RWPE1 (cell line): ENCODE results near the gene PPM1E.

Source experiments
- CTCF ChIA-PET: fragments of 350-600 bp; sonication (Branson Sonifier 250); formaldehyde crosslinking; extraction: SDS; loops from one replicate; lab custom pipeline; 2021; lab: Yijun Ruan, JAX
- POLR2A ChIA-PET: fragments of 400-600 bp; formaldehyde crosslinking; extraction: SDS; loops from one replicate; lab custom pipeline; 2020; ENCODE audit warnings: antibody characterized with exemption; ENCODE audit not compliant: low non-redundant PET; lab: Yijun Ruan, JAX
- DNase-seq: peaks from one replicate; pipeline ENCODE4 v3.0.0; 2012; ENCODE audit warnings: low spot score
- H3K27ac ChIP-seq: fragments of 450-650 bp; 2 replicates; pipeline ENCODE4 v1.5.1; 2017
- TF ChIP-seq, protein P1 (sequence below): fragments of 450-650 bp; conservative IDR thresholded peaks from 2 replicates; pipeline ENCODE4 v1.5.1; 2017; ENCODE audit warnings: low read depth, mild to moderate bottlenecking

Gene PPM1E

DNA sequence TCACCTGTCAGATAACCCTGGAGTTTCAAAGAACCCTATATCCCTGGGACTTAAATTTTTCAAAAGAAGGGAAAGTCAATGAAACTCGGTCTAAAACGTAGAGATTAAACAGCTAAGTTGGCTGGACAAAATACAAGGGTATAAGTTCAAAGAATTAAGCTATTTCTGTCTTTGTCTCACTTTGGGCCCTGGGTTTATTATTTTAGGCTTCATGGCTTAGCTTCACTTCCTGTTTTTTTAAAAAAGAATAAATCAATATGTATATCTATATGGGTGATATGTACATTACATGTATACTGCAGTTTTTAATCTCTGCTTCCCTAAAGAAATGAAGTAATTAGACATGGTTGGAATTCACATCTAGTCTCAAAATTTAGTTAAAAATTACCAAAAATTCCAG lies 218.7 kb downstream of the PPM1E start:
- ChIA-PET POLR2A (no interaction called here), CTCF (interaction anchor here (0.6 kb wide), 1 partner anchor 19 kb away, joined by 3 read pairs; no protein-coding TSS in a partner anchor)
- H3K27ac ChIP-seq = no peak overlapping the region
- TF ChIP-seq, protein P1, sequence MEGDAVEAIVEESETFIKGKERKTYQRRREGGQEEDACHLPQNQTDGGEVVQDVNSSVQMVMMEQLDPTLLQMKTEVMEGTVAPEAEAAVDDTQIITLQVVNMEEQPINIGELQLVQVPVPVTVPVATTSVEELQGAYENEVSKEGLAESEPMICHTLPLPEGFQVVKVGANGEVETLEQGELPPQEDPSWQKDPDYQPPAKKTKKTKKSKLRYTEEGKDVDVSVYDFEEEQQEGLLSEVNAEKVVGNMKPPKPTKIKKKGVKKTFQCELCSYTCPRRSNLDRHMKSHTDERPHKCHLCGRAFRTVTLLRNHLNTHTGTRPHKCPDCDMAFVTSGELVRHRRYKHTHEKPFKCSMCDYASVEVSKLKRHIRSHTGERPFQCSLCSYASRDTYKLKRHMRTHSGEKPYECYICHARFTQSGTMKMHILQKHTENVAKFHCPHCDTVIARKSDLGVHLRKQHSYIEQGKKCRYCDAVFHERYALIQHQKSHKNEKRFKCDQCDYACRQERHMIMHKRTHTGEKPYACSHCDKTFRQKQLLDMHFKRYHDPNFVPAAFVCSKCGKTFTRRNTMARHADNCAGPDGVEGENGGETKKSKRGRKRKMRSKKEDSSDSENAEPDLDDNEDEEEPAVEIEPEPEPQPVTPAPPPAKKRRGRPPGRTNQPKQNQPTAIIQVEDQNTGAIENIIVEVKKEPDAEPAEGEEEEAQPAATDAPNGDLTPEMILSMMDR = no peak
- no peak for DNase-seq

DNA sequence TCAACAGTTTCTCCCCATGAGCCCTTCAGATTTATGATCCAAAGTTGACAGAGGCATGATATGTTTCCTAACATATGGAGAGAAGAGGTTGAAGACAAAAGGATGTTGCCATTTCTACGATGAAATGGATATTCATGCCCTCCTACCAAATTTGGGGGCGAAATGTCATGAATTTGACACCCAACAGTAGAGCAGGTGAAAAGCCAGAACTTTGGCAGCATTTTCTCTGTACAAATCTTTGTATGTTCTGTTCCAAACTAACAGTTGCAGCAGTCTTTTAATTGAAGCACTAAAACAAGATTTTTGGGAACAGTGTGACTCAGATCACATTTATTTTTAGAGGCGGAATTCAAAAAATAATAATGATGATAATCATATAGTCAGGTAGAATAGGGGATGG lies 220.9 kb downstream of the PPM1E start:
- ChIA-PET CTCF (interaction anchor here (0.7 kb wide), 1 partner anchor 8 kb away, joined by 5 read pairs; no protein-coding TSS in a partner anchor), POLR2A (no interaction called here)
- no peak overlapping the region for H3K27ac ChIP-seq
- DNase-seq = no peak
- TF ChIP-seq, protein P1 = no peak

DNA sequence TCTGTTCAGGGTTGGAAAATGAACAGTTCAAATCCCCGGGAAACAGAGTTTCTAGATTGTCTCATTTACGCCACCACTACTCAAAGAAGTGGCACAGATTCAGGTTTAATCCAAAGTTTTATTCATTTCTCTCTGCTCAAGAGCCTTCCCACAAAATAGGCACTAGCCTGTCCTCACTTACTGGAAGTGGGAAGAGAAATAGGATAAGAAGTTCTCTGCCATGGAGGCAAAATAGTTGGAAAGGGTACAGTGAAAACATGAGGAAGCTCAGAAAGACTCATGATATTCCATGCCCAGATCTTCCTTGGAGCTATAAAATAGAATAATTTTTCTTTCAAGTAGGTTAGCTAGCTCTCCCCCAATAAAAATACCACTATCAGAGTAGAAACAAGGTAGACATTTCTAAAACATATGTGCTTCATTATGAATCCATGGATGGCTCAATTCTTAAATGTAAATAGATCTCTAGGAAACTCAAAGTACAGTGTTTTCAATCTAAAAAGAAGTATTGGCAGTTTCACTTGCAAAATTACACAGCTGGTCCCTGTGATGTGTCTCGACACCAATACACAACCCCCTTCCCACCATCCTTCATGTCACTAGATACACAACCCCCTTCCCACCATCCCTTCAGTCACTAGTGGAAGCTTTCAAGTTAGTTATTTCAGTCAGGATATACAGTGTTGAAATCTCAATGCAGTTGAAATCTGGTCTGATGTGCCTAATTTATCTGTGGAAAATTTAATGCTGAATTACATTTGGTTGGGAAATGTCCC lies 225.2 kb downstream of the PPM1E start:
- ChIA-PET POLR2A (no interaction called here), CTCF (no interaction called here)
- no peak overlapping the region for H3K27ac ChIP-seq
- DNase-seq = no peak
- TF ChIP-seq, protein P1 = no peak

DNA sequence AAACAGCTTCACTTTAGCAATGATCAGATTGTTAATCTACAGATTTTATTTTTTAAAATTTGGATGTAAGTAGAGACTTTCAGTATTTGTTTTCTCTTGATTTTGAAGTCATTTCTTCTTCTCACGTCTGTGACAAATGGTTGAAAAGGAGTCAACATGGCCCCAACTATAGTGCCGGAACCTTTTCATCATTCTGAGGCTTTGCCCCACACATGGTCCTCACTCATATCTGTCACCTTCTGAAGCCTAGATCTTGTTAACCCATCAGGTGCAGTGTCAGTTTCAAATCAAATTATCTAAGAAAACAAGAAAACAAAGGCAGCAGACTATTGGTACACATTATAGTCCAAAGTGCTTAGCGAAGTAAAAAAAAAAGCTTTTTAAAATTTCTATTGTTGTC lies 227.0 kb downstream of the PPM1E start:
- no peak for DNase-seq
- POLR2A ChIA-PET = no interaction called here
- TF ChIP-seq, protein P1 = no peak
- no peak overlapping the region for H3K27ac ChIP-seq
- CTCF ChIA-PET = no interaction called here

DNA sequence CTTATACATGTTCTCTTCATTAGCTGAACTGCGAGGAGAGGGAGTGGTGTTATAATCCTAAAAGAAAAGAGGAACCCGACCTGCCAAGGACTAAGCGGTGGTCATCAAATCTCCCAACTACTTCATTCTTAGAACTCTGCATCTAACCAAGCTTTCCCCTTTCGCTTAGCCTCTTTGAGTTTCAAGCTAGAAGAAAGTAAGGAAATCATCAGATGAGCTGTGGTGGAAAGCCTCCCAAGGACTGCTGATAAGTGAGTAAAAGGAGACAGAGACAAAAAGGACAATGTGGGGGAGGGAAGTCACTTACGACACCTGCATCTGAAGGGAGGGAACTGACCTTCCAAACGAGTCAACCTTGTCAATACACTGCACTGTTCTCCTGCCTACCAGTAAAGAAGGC lies 229.7 kb downstream of the PPM1E start:
- TF ChIP-seq, protein P1 = no peak
- no peak overlapping the region for H3K27ac ChIP-seq
- DNase-seq = no peak
- POLR2A ChIA-PET = no interaction called here
- CTCF ChIA-PET = no interaction called here

DNA sequence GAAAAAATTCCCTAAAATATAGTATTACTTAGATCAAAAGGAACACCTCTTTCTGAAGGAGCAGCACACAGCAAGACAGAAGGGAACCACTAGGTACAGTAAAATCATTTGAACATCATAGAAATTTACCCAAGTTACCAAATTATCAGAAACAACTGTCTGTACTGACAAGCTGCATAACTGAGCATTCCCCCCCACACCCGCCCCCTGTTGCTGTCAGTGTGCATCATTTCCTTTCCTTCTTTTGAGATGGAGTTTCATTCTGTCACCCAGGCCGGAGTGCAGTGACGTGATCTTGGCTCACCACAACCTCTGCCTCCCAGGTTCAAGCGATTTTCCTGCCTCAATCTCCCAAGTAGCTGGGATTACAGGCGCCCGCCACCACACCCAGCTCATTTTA lies 230.3 kb downstream of the PPM1E start:
- H3K27ac ChIP-seq = no peak overlapping the region
- ChIA-PET POLR2A (no interaction called here), CTCF (no interaction called here)
- DNase-seq = no peak
- TF ChIP-seq, protein P1 = no peak
